ENCODE measurements around the gene PTPRN2. TPM values are rescaled to one million over a fixed set of nuclear protein-coding genes. Genes with fewer than 3 reads are reported as not detected.
"Not testable (repeated sequence)": the region's sequence is repeated elsewhere in the genome, so short reads cannot be mapped to it uniquely, and the experiment has no call there.

PTPRN2 gene
- total RNA-seq, 4 donors from 2014 or later = 14.9 to 34.3 (median 21.3) TPM

DNA sequence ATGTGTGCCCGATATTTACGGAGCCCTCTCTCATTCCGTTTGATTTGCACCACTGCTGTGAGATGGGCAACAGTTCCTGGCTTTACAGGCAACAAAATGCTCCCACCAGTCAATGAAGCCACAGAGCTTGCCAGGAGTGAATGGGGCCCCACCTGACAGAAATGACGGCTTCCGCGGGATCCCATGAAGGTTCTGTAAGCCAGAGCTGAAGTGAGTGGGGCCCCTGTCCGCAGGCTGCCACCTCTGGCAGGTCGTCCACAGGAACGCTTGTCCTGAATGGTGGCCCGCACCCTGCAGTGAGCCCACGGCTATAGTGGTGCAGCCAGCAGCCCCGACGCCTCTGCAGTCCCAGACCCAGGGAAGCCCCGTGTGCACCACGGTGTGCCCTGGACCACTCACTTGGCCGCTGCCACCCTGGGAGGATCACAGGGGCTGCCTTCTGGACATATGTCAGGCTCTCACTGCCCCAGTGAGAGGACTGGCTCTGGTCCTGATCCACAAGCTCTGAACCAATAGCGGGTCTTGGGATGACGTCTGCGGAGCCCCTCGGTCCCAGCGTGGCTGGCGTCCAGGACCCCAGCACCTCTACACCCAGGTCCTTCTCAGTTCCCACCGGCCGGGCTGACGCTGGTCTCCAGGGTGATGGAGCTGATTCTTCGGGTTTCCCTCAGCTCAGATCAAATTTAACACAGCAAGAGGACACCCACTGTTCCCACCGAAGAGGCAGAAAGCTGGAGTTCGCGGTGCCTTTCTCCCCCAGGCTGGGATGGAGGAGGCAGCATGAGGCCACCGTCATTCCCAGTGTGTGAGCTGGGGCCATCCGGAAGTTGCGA is 738.9 kb downstream of the PTPRN2 start:
- Histone ChIP-seq H3K9me3 (no peaks in the 10 kb centered on the region), H3K36me3 (no peaks in the 10 kb centered on the region), H3K27ac (no peak overlapping the region), H3K27me3 (no peaks in the 10 kb centered on the region), H3K4me3 (no peak overlapping the region), H3K4me1 (peaks cover 0 to 3% (median 0%) of the 10 kb centered on the region in 4 donors)
- no peak for DNase-seq
- TF ChIP-seq CTCF (IDR thresholded peaks at IDR 0.05) (no peak), POLR2A (IDR thresholded peaks at IDR 0.05) (no peak)

DNA sequence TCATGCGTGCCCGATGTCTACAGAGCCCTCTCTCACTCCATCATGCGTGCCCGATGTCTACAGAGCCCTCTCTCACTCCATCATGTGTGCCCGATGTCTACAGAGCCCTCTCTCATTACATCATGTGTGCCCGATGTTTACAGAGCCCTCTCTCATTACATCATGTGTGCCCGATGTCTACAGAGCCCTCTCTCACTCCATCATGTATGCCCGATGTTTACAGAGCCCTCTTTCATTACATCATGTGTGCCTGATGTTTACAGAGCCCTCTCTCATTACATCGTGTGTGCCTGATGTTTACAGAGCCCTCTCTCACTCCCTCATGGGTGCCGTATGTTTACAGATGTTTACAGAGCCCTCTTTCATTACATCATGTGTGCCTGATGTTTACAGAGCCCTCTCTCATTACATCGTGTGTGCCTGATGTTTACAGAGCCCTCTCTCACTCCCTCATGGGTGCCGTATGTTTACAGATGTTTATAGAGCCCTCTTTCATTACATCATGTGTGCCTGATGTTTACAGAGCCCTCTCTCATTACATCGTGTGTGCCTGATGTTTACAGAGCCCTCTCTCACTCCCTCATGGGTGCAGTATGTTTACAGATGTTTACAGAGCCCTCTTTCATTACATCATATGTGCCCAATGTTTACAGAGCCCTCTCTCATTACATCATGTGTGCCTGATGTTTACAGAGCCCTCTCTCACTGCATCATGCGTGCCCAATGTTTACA is 739.7 kb downstream of the PTPRN2 start:
- not testable (repeated sequence) for H3K9me3 ChIP-seq, H3K4me3 ChIP-seq, DNase-seq, H3K36me3 ChIP-seq, H3K27ac ChIP-seq, H3K27me3 ChIP-seq, H3K4me1 ChIP-seq

- not testable (repeated sequence) for H3K36me3 ChIP-seq, H3K4me3 ChIP-seq, H3K27ac ChIP-seq, H3K4me1 ChIP-seq, DNase-seq, H3K9me3 ChIP-seq, H3K27me3 ChIP-seq
These were observed 740.9 kb downstream of the PTPRN2 start for GRCh38 chr7:157846746-157847145.

DNA sequence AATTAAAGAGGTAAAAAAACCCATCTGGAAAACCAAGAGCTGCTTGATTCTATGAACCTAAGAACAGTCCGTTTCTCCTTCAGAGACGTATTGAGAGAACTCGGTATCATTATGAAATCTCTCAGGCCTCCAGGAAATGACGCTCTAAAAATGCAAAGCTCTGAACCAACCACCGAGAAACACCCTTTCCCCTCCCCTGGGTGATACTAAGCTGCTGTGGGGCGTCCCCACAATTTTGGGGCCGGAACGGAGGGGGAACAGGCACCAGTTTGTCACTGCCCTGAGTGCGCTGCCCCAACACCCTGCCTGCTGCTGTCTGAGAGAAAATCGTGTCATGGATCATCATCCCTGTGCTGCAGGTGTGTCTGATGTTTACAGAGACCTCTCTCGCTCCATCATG is 741.4 kb downstream of the PTPRN2 start:
- Histone ChIP-seq H3K4me1 (no peaks in the 10 kb centered on the region), H3K9me3 (no peaks in the 10 kb centered on the region), H3K4me3 (no peak overlapping the region), H3K27ac (no peak overlapping the region), H3K36me3 (no peaks in the 10 kb centered on the region), H3K27me3 (no peaks in the 10 kb centered on the region)
- DNase-seq = no peak
- TF ChIP-seq CTCF (IDR thresholded peaks at IDR 0.05) (no peak), POLR2A (IDR thresholded peaks at IDR 0.05) (no peak)

GRCh38 chr7:157845203-157845835 is 742.3 kb downstream of the PTPRN2 start:
- H3K36me3 ChIP-seq = no peaks in the 10 kb centered on the region
- no peak overlapping the region for H3K27ac ChIP-seq
- H3K27me3 ChIP-seq = no peaks in the 10 kb centered on the region
- TF ChIP-seq POLR2A (IDR thresholded peaks at IDR 0.05) (no peak), CTCF (IDR thresholded peaks at IDR 0.05) (no peak)
- H3K4me3 ChIP-seq = no peak overlapping the region
- H3K9me3 ChIP-seq = peaks cover 0 to 5% (median 0%) of the 10 kb centered on the region in 4 donors
- DNase-seq = no peak
- H3K4me1 ChIP-seq = no peaks in the 10 kb centered on the region

DNA sequence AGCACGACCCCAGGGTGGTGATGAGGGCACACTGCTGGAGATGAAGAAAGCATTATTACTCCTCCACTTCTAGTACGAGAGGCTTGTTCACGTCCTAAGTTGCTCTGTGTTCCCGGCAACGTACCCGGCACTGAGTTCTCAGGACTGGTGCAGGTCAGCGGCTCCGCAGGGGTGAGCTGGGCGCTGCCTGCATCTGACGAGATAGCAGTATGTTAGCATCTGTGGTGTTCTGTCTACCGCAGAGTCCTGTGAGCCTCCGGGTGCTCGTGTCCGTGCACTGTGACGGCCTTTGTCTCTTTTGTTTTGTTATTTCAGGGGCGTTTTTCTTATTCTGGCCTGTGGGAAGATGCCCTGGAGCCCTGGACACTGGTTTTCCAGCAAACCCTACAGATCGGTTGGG is 743.0 kb downstream of the PTPRN2 start:
- no peak for DNase-seq
- H3K27me3 ChIP-seq = no peaks in the 10 kb centered on the region
- no peaks in the 10 kb centered on the region for H3K36me3 ChIP-seq
- no peak for TF ChIP-seq POLR2A (IDR thresholded peaks at IDR 0.05)
- no peak for TF ChIP-seq CTCF (IDR thresholded peaks at IDR 0.05)
- peaks cover 0 to 6% (median 0%) of the 10 kb centered on the region in 4 donors for H3K9me3 ChIP-seq
- no peak overlapping the region for H3K27ac ChIP-seq
- no peak overlapping the region for H3K4me3 ChIP-seq
- no peaks in the 10 kb centered on the region for H3K4me1 ChIP-seq
